Neural cell (in vitro differentiated cells): ENCODE data around the gene EFCAB6.

ENCODE experiments used
- CTCF ChIP-seq: fragments of 450-650 bp; IDR thresholded peaks from 2 replicates; pipeline ENCODE4 v1.5.1; 2014; ENCODE audit warnings: antibody characterized with exemption, mild to moderate bottlenecking, moderate library complexity; ENCODE audit not compliant: poor library complexity, severe bottlenecking
- EP300 ChIP-seq: fragments of 450-650 bp; conservative IDR thresholded peaks from 2 replicates; pipeline ENCODE4 v1.6.1; 2014; ENCODE audit warnings: antibody characterized with exemption, mild to moderate bottlenecking, moderate library complexity; ENCODE audit not compliant: poor library complexity, severe bottlenecking
- EZH2 ChIP-seq: fragments of 200-600, 300-800 bp; shearing (Covaris generic), sonication (generic); IDR thresholded peaks from 2 replicates; pipeline ENCODE4 v1.6.1; 2014; ENCODE audit warnings: antibody characterized with exemption, low read length, borderline replicate concordance, mild to moderate bottlenecking; ENCODE audit not compliant: insufficient read depth, poor library complexity, severe bottlenecking
- MXI1 ChIP-seq: fragments of 450-650 bp; conservative IDR thresholded peaks from 2 replicates; pipeline ENCODE4 v1.6.1; 2014; ENCODE audit warnings: antibody characterized with exemption, mild to moderate bottlenecking; ENCODE audit not compliant: poor library complexity, severe bottlenecking
- POLR2AphosphoS5 ChIP-seq: IDR thresholded peaks from 2 replicates; pipeline ENCODE4 v1.6.1; 2012
- RAD21 ChIP-seq: fragments of 450-650 bp; conservative IDR thresholded peaks from 2 replicates; pipeline ENCODE4 v1.6.1; 2014; ENCODE audit warnings: antibody characterized with exemption, mild to moderate bottlenecking, moderate library complexity
- REST ChIP-seq: IDR thresholded peaks from 2 replicates; pipeline ENCODE4 v1.6.1; 2012; ENCODE audit warnings: borderline replicate concordance
- SMC3 ChIP-seq: fragments of 450-650 bp; conservative IDR thresholded peaks from 2 replicates; pipeline ENCODE4 v1.6.1; 2014; ENCODE audit warnings: antibody characterized with exemption, mild to moderate bottlenecking, moderate library complexity; ENCODE audit not compliant: poor library complexity
- TAF1 ChIP-seq: IDR thresholded peaks from 2 replicates; pipeline ENCODE4 v1.6.1; 2012; ENCODE audit warnings: low read depth

- TF ChIP-seq CTCF (no peak), EP300 (no peak), RAD21 (no peak), REST (no peak), EZH2 (no peak), POLR2AphosphoS5 (no peak), TAF1 (no peak), MXI1 (no peak), SMC3 (no peak)
Observed at GRCh38 chr22:43511276-43511910, 300.7 kb downstream of the EFCAB6 start.
